HepG2 (cell line): ENCODE results near the gene TMX2. TPM values are rescaled to one million over a fixed set of nuclear protein-coding genes. Genes with fewer than 3 reads are reported as not detected.

Experiments
- ATF7-NPFF ChIP-seq: sonication (generic); formaldehyde crosslinking; IDR thresholded peaks from 2 replicates; pipeline ENCODE4 v1.8.1; 2023; ENCODE audit warnings: mild to moderate bottlenecking, low read depth, missing genetic modification reagents, moderate library complexity
- ATRX ChIP-seq: sonication (generic); formaldehyde crosslinking; IDR thresholded peaks from 2 replicates; pipeline ENCODE4 v1.4.0; 2020; ENCODE audit warnings: missing genetic modification reagents, borderline replicate concordance
- ELF1 ChIP-seq: sonication (generic); formaldehyde crosslinking; IDR thresholded peaks from 2 replicates; pipeline ENCODE4 v1.4.0; 2020; ENCODE audit warnings: missing genetic modification reagents
- EZH2 ChIP-seq: conservative IDR thresholded peaks from 2 replicates; pipeline ENCODE4 v1.6.1; 2012; ENCODE audit warnings: mild to moderate bottlenecking, low read depth, low read length, moderate library complexity
- FIP1L1 ChIP-seq: fragments of 200-400 bp; formaldehyde crosslinking; IDR thresholded peaks from 2 replicates; pipeline ENCODE4 v1.6.1; 2018; ENCODE audit warnings: low read depth, mild to moderate bottlenecking, low read length, moderate library complexity, borderline replicate concordance; ENCODE audit not compliant: insufficient read depth
- FOXK1 ChIP-seq: sonication (generic); formaldehyde crosslinking; IDR thresholded peaks from 2 replicates; pipeline ENCODE4 v1.4.0; 2020; ENCODE audit warnings: low read depth, missing genetic modification reagents, borderline replicate concordance
- JDP2 ChIP-seq: sonication (generic); formaldehyde crosslinking; IDR thresholded peaks from 2 replicates; pipeline ENCODE4 v1.8.1; 2022; ENCODE audit warnings: missing genetic modification reagents, borderline replicate concordance
- NCOA5 ChIP-seq: sonication (generic); formaldehyde crosslinking; IDR thresholded peaks from 2 replicates; pipeline ENCODE4 v1.4.0; 2020; ENCODE audit warnings: missing genetic modification reagents
- NFATC3 ChIP-seq: sonication (generic); formaldehyde crosslinking; IDR thresholded peaks from 2 replicates; pipeline ENCODE4 v1.5.1; 2020; ENCODE audit warnings: mild to moderate bottlenecking, missing genetic modification reagents
- PITX1 ChIP-seq: sonication (generic); formaldehyde crosslinking; IDR thresholded peaks from 2 replicates; pipeline ENCODE4 v1.5.1; 2020; ENCODE audit warnings: mild to moderate bottlenecking, missing genetic modification reagents
- POLR2AphosphoS2 ChIP-seq: IDR thresholded peaks from 2 replicates; pipeline ENCODE4 v1.6.1; 2011; ENCODE audit warnings: low read depth, low read length, improper control_type of control experiment
- SIN3B ChIP-seq: fragments of 150-350 bp; IDR thresholded peaks from 2 replicates; pipeline ENCODE4 v1.6.1; 2014; ENCODE audit warnings: low read length
- SP1 ChIP-seq, 2 experiments: fragments of 450-650 bp in 1 of 2; sonication (generic) in 1 of 2; formaldehyde crosslinking in 1 of 2; IDR thresholded peaks; 2 replicates each; pipeline versions ENCODE4 v1.4.0 to v1.6.1; 2016 to 2020; ENCODE audit warnings: missing genetic modification reagents in 1 of 2
- SP140L ChIP-seq: sonication (generic); formaldehyde crosslinking; IDR thresholded peaks from 2 replicates; pipeline ENCODE4 v1.4.0; 2020; ENCODE audit warnings: missing genetic modification reagents, borderline replicate concordance
- TBL1XR1 ChIP-seq: fragments of 150-350 bp; IDR thresholded peaks from 2 replicates; pipeline ENCODE4 v1.6.1; 2014; ENCODE audit warnings: borderline replicate concordance, low read length; ENCODE audit not compliant: partially characterized antibody
- ZC3H13 ChIP-seq: sonication (generic); formaldehyde crosslinking; IDR thresholded peaks from 2 replicates; pipeline ENCODE4 v1.8.1; 2023; ENCODE audit warnings: mild to moderate bottlenecking, missing genetic modification reagents, moderate library complexity
- ZFP36 ChIP-seq: fragments of 150-350 bp; IDR thresholded peaks from 2 replicates; pipeline ENCODE4 v1.6.1; 2018; ENCODE audit warnings: borderline replicate concordance, low read length, low read depth; ENCODE audit not compliant: partially characterized antibody
- ZNF510 ChIP-seq: sonication (generic); formaldehyde crosslinking; IDR thresholded peaks from 2 replicates; pipeline ENCODE4 v1.4.0; 2020; ENCODE audit warnings: low read depth, mild to moderate bottlenecking, missing genetic modification reagents
- ZNF773 ChIP-seq: sonication (generic); formaldehyde crosslinking; IDR thresholded peaks from 2 replicates; pipeline ENCODE4 v1.4.0; 2020; ENCODE audit warnings: missing genetic modification reagents, borderline replicate concordance
- ZSCAN22 ChIP-seq: sonication (generic); formaldehyde crosslinking; IDR thresholded peaks from 2 replicates; pipeline ENCODE4 v1.4.0; 2020; ENCODE audit warnings: mild to moderate bottlenecking, missing genetic modification reagents
- ZSCAN25 ChIP-seq: sonication (generic); formaldehyde crosslinking; IDR thresholded peaks from 2 replicates; pipeline ENCODE4 v1.8.0; 2022; ENCODE audit warnings: mild to moderate bottlenecking, missing genetic modification reagents
- ZSCAN9 ChIP-seq: IDR thresholded peaks from 2 replicates; pipeline ENCODE4 v1.6.1; 2016; ENCODE audit warnings: borderline replicate concordance
- polyA plus RNA-seq, 8 experiments: library from polyadenylated mRNA; depleted of rRNA in 3 of 8; stranded (reverse) in 7 of 8; unstranded in 1 of 8; fragments of >200 nt; fragmentation: Illumina TruSeq in 4 of 8; extraction: Trizol in 4 of 8; gene quantifications; 2 replicates each; pipeline versions ENCODE4 v1.2.1 to v1.2.3, GENCODE V29; 2011 to 2016; ENCODE audit warnings: low read depth in 4 of 8, missing spikeins in 1 of 8, mixed read lengths in 1 of 8; ENCODE audit not compliant: insufficient read depth in 1 of 8
- total RNA-seq, 5 experiments: library from RNA; depleted of rRNA; stranded (reverse); fragments of >200 nt; fragmentation: Illumina TruSeq; extraction: Trizol; gene quantifications; 2 replicates each; pipeline ENCODE4 v1.2.3, GENCODE V29; 2016; ENCODE audit warnings: low read depth in 1 of 5
- TF ChIP-seq, protein P1 (sequence below): sonication (generic); formaldehyde crosslinking; IDR thresholded peaks from 2 replicates; pipeline ENCODE4 v1.8.0; 2022; ENCODE audit warnings: missing genetic modification reagents, mild to moderate bottlenecking, borderline replicate concordance
- TF ChIP-seq, protein P2 (sequence below): sonication (generic); formaldehyde crosslinking; IDR thresholded peaks from 2 replicates; pipeline ENCODE4 v1.4.0; 2020; ENCODE audit warnings: missing genetic modification reagents
- TF ChIP-seq, protein P3 (sequence below): sonication (generic); formaldehyde crosslinking; IDR thresholded peaks from 2 replicates; pipeline ENCODE4 v1.4.0; 2020; ENCODE audit warnings: missing genetic modification reagents
- TF ChIP-seq, protein P4 (sequence below): sonication (generic); formaldehyde crosslinking; IDR thresholded peaks from 2 replicates; pipeline ENCODE4 v1.4.0; 2020; ENCODE audit warnings: missing genetic modification reagents; ENCODE audit errors: not compliant biosample characterization

The TMX2 gene
- total and polyA plus RNA-seq, 2 of the 13 experiments (the other 11 are each of a cell fraction or from before 2014, with no cell fraction given) = 84.5 to 129 TPM

DNA sequence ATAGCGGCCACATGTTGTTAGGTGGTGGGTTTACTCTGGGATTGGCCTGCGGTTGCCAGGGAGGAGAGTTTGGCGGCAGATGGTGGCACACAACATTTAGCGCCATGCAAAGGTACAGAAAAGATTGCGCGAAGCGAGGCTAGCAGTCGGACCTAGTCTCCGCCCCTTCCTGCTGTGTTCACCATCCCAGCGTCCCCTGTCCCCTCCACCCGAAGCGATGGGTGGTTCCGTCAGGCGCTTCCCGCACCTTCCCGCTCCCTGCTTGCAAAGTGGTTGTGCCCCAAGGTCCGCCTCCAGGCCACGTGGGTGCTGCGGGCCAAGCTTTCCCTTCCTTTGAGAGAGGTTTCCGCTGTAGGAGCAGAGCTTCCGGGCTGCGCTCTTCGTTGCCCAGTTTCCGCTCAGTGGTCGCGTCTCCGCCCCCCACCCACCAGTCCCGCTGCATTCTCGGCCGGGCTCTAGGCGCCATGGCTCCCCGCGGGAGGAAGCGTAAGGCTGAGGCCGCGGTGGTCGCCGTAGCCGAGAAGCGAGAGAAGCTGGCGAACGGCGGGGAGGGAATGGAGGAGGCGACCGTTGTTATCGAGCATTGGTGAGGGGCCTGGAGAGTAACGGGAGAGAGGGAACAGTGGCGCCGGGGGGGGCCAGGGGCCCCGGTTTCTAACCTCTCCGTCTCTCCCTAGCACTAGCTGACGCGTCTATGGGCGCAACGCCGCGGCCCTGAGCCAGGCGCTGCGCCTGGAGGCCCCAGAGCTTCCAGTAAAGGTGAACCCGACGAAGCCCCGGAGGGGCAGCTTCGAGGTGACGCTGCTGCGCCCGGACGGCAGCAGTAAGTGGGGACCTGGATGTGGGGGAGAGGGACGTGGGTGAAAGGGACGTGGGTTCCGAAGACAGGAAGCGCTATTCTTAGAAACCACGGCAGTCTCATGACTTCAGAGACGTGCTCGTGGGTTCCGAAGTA lies 29.0 kb downstream of the TMX2 start, which contains the start of gene SELENOH (continued):
- TF ChIP-seq NCOA5 (no peak), ZNF510 (CRISPR knock-in tag) (no peak), SP1 (IDR thresholded peaks at IDR 0.05) (no peak), SP1 (CRISPR knock-in tag; IDR thresholded peaks at IDR 0.05) (peak; percentile 81), TBL1XR1 (no peak), FIP1L1 (no peak), ZSCAN9 (CRISPR knock-in tag) (no peak), SP140L (CRISPR knock-in tag) (no peak), POLR2AphosphoS2 (no peak), ZC3H13 (CRISPR knock-in tag) (0 out of 2 replicates have a peak, but pooled peaks have one; percentile 68), FOXK1 (CRISPR knock-in tag) (peak; percentile 58; the same call in 1 of the 2 replicates), ELF1 (CRISPR knock-in tag) (peak; percentile 84), ATF7-NPFF (CRISPR knock-in tag) (no peak), SIN3B (peak; percentile 76), ZFP36 (no peak), EZH2 (no peak), ZSCAN22 (CRISPR knock-in tag) (no peak), JDP2 (CRISPR knock-in tag) (no peak), NFATC3 (no peak), ZNF773 (CRISPR knock-in tag) (no peak), ZSCAN25 (CRISPR knock-in tag) (peak; percentile 41; the same call in 1 of the 2 replicates), ATRX (CRISPR knock-in tag) (no peak), PITX1 (CRISPR knock-in tag) (no peak)
- TF ChIP-seq, protein P1, sequence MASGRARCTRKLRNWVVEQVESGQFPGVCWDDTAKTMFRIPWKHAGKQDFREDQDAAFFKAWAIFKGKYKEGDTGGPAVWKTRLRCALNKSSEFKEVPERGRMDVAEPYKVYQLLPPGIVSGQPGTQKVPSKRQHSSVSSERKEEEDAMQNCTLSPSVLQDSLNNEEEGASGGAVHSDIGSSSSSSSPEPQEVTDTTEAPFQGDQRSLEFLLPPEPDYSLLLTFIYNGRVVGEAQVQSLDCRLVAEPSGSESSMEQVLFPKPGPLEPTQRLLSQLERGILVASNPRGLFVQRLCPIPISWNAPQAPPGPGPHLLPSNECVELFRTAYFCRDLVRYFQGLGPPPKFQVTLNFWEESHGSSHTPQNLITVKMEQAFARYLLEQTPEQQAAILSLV (CRISPR knock-in tag) = 0 out of 2 replicates have a peak, but pooled peaks have one; percentile 20
- TF ChIP-seq, protein P2, sequence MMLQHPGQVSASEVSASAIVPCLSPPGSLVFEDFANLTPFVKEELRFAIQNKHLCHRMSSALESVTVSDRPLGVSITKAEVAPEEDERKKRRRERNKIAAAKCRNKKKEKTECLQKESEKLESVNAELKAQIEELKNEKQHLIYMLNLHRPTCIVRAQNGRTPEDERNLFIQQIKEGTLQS (CRISPR knock-in tag) = no peak
- TF ChIP-seq, protein P3, sequence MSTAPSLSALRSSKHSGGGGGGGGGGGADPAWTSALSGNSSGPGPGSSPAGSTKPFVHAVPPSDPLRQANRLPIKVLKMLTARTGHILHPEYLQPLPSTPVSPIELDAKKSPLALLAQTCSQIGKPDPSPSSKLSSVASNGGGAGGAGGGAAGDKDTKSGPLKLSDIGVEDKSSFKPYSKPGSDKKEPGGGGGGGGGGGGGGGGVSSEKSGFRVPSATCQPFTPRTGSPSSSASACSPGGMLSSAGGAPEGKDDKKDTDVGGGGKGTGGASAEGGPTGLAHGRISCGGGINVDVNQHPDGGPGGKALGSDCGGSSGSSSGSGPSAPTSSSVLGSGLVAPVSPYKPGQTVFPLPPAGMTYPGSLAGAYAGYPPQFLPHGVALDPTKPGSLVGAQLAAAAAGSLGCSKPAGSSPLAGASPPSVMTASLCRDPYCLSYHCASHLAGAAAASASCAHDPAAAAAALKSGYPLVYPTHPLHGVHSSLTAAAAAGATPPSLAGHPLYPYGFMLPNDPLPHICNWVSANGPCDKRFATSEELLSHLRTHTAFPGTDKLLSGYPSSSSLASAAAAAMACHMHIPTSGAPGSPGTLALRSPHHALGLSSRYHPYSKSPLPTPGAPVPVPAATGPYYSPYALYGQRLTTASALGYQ = no peak
- TF ChIP-seq, protein P4, sequence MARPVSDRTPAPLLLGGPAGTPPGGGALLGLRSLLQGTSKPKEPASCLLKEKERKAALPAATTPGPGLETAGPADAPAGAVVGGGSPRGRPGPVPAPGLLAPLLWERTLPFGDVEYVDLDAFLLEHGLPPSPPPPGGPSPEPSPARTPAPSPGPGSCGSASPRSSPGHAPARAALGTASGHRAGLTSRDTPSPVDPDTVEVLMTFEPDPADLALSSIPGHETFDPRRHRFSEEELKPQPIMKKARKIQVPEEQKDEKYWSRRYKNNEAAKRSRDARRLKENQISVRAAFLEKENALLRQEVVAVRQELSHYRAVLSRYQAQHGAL (CRISPR knock-in tag) = no peak
